ENCODE measurements around the gene HNF1B. TPM values are rescaled to one million over a fixed set of nuclear protein-coding genes. Genes with fewer than 3 reads are reported as not detected.

The HNF1B gene
- total RNA-seq, 4 donors from 2014 or later = 0.29 to 1.5 TPM; not detected in 2

Other genes starting within 250 kb of the HNF1B start
- gene SYNRG, start 135.6 kb downstream of the HNF1B start, total RNA-seq = 10 to 100 TPM; 14.4 to 92.0 (median 41.6) TPM
- gene DDX52, start 101.6 kb downstream of the HNF1B start, total RNA-seq = 10 to 100 TPM; 15.9 to 36.6 (median 24.9) TPM
- not detected for gene TBC1D3K, start 179.4 kb upstream of the HNF1B start, total RNA-seq
- gene TBC1D3L, start 244.0 kb upstream of the HNF1B start, total RNA-seq = 10 to 100 TPM in 1 of 4 donors, 1 to 10 TPM in 3; 2.4 to 19.9 (median 8.8) TPM

All from uterus (tissue), 4 donors.